Gastrocnemius medialis (tissue), 4 donors: ENCODE measurements around the gene FGF4. TPM values are rescaled to one million over a fixed set of nuclear protein-coding genes. Genes with fewer than 3 reads are reported as not detected.

Experiments used
- ATAC-seq, 2 donors: fragments of 150-250 bp; one replicate each; pipeline ENCODE4 v1.9.1; 2016
- DNase-seq, 2 donors: peaks; one replicate each; pipeline ENCODE4 v3.0.0-alpha.2; 2019
- H3K27ac ChIP-seq, 4 donors: fragments of 200-600 bp; sonication (generic); 1 replicate in 1 of 4; 2 replicates in 3 of 4; pipeline ENCODE4 v1.5.1; 2016 to 2018; ENCODE audit warnings: mild to moderate bottlenecking in 2 of 4, moderate library complexity in 1 of 4
- H3K27me3 ChIP-seq, 3 donors: fragments of 200-600 bp; sonication (generic) in 2 of 3; 1 replicate in 1 of 3; 2 replicates in 2 of 3; pipeline versions ENCODE4 v1.5.1 to v1.6.0; 2016 to 2019; ENCODE audit warnings: mild to moderate bottlenecking in 1 of 3, moderate library complexity in 1 of 3
- H3K36me3 ChIP-seq, 2 donors: fragments of 200-600 bp; sonication (generic) in 1 of 2; one replicate each; pipeline ENCODE4 v1.5.1; 2017 to 2018
- H3K4me1 ChIP-seq, 2 donors: fragments of 200-600 bp; sonication (generic) in 1 of 2; one replicate each; pipeline ENCODE4 v1.5.1; 2016 to 2017; ENCODE audit warnings: mild to moderate bottlenecking in 2 of 2
- H3K4me3 ChIP-seq, 4 donors: fragments of 200-600 bp; sonication (generic) in 3 of 4; 1 replicate in 1 of 4; 2 replicates in 3 of 4; pipeline ENCODE4 v1.5.1; 2016 to 2019; ENCODE audit warnings: mild to moderate bottlenecking in 2 of 4
- H3K9me3 ChIP-seq, 3 donors: fragments of 200-600 bp; sonication (generic) in 2 of 3; 1 replicate in 1 of 3; 2 replicates in 2 of 3; pipeline ENCODE4 v1.5.1; 2016 to 2019
- POLR2A ChIP-seq, 2 donors: fragments of 450-650 bp; IDR thresholded peaks; one replicate each; pipeline ENCODE4 v1.6.1; 2017; ENCODE audit warnings: antibody characterized with exemption in 2 of 2, mild to moderate bottlenecking in 2 of 2, moderate library complexity in 2 of 2
- in situ Hi-C, 4 donors: fragments of 200-750 bp; cut with MboI; loops; one replicate each; pipeline versions ENCODE4 v1.15.0 to v1.8.0; 2017; ENCODE audit warnings: low sequenced_read_pairs in 4 of 4
- intact Hi-C: fragments of 100-400 bp; cut with DNase I; formaldehyde crosslinking; loops from one replicate; pipeline ENCODE4 v1.15.1; 2023; ENCODE audit warnings: low total_unique reads
- total RNA-seq, 4 donors: library from RNA; depleted of rRNA; stranded (reverse); fragments of >200 nt; gene quantifications; one replicate each; pipeline versions ENCODE4 v1.1.0 to v1.2.3, GENCODE V29; 2016
- TF ChIP-seq, protein P1 (sequence below), 5 experiments: fragments of 450-650 bp in 3 of 5; fragments of 200-600 bp in 2 of 5; sonication (generic) in 2 of 5; IDR thresholded peaks in 4 of 5; conservative IDR thresholded peaks in 1 of 5; 1 replicate in 4 of 5; 2 replicates in 1 of 5; pipeline ENCODE4 v1.5.1; 2016 to 2019; ENCODE audit warnings: antibody characterized with exemption in 5 of 5, mild to moderate bottlenecking in 3 of 5, moderate library complexity in 3 of 5

FGF4 gene
- total RNA-seq, 4 donors from 2014 or later = not detected

DNA sequence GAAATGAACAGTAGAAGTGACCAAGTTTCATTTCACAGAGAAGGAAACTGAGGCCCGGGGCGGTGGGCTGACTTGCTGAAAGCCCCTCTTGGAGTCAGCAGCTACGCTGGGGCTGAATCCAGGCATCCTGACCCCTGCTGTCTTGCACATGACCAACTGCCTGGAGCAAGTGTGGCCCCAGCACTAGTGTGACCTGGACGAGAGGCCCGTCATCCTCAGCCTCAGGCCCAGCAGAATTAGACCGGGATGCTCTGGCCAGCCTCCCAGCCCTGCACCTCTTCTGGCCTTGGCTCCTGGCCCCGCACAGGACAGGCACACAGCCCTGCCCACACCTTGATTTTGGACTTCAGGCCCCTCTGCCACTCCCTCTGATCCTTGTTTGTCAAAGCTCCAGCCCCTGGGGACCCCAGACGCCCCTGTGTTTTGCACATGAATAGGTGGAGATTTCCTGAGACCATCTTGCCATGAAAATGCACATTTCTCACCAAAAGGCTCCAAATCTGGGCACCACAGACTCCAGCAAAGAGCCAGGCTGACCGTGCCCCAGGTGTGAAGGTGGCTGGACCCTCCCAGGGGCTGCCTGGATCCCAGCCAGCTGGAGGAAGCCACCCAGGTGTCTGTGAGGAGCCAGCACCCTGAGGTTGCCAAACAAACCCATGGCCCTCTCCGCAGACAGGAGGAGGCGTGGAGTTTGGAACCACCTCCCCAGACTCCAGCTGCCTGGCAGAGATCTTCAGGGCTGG is 24.9 kb downstream of the FGF4 start:
- no peaks in the 10 kb centered on the region for H3K36me3 ChIP-seq
- H3K4me1 ChIP-seq = no peaks in the 10 kb centered on the region
- H3K9me3 ChIP-seq = no peaks in the 10 kb centered on the region
- H3K27ac ChIP-seq = no peak overlapping the region
- intact Hi-C loops = no loop called here
- in situ Hi-C loops = no loop called here
- no peak for ATAC-seq
- DNase-seq = no peak
- TF ChIP-seq POLR2A (IDR thresholded peaks at IDR 0.05) = no peak
- TF ChIP-seq, protein P1, sequence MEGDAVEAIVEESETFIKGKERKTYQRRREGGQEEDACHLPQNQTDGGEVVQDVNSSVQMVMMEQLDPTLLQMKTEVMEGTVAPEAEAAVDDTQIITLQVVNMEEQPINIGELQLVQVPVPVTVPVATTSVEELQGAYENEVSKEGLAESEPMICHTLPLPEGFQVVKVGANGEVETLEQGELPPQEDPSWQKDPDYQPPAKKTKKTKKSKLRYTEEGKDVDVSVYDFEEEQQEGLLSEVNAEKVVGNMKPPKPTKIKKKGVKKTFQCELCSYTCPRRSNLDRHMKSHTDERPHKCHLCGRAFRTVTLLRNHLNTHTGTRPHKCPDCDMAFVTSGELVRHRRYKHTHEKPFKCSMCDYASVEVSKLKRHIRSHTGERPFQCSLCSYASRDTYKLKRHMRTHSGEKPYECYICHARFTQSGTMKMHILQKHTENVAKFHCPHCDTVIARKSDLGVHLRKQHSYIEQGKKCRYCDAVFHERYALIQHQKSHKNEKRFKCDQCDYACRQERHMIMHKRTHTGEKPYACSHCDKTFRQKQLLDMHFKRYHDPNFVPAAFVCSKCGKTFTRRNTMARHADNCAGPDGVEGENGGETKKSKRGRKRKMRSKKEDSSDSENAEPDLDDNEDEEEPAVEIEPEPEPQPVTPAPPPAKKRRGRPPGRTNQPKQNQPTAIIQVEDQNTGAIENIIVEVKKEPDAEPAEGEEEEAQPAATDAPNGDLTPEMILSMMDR (IDR thresholded peaks at IDR 0.05 in 4 of 5, conservative IDR thresholded peaks at IDR 0.05 in 1 of 5) = no peak
- no peak overlapping the region for H3K4me3 ChIP-seq
- H3K27me3 ChIP-seq = peaks cover 3 to 10% (median 9%) of the 10 kb centered on the region in 3 donors

DNA sequence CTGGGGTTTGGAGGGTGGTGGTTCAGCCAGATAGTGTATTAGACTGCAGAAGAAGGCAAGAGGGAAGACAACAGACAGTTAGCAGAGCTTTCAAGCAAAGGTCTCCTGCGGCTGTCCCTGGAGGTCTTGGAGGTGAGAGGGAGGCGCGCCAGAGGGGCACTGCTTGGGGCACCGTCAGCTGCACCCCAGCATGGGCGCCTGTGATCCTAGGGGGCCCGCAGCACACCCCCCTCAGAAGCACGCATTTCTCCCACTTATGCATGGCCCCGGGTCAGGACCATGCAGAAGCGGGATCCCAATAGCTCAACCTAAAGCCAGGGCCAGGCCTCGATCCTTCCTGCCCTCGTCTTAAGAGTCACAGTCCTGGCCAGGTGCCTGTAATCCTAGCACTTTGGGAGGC is 26.5 kb downstream of the FGF4 start:
- no peak overlapping the region for H3K27ac ChIP-seq
- H3K4me3 ChIP-seq = no peak overlapping the region
- no peaks in the 10 kb centered on the region for H3K4me1 ChIP-seq
- DNase-seq (no peak), ATAC-seq (no peak)
- no peak for TF ChIP-seq POLR2A (IDR thresholded peaks at IDR 0.05)
- TF ChIP-seq, protein P1 (IDR thresholded peaks at IDR 0.05 in 4 of 5, conservative IDR thresholded peaks at IDR 0.05 in 1 of 5) = no peak
- in situ Hi-C loops (no loop called here), intact Hi-C loops (no loop called here)
- H3K9me3 ChIP-seq = no peaks in the 10 kb centered on the region
- H3K27me3 ChIP-seq = peaks cover 4 to 10% (median 9%) of the 10 kb centered on the region in 3 donors
- H3K36me3 ChIP-seq = no peaks in the 10 kb centered on the region

DNA sequence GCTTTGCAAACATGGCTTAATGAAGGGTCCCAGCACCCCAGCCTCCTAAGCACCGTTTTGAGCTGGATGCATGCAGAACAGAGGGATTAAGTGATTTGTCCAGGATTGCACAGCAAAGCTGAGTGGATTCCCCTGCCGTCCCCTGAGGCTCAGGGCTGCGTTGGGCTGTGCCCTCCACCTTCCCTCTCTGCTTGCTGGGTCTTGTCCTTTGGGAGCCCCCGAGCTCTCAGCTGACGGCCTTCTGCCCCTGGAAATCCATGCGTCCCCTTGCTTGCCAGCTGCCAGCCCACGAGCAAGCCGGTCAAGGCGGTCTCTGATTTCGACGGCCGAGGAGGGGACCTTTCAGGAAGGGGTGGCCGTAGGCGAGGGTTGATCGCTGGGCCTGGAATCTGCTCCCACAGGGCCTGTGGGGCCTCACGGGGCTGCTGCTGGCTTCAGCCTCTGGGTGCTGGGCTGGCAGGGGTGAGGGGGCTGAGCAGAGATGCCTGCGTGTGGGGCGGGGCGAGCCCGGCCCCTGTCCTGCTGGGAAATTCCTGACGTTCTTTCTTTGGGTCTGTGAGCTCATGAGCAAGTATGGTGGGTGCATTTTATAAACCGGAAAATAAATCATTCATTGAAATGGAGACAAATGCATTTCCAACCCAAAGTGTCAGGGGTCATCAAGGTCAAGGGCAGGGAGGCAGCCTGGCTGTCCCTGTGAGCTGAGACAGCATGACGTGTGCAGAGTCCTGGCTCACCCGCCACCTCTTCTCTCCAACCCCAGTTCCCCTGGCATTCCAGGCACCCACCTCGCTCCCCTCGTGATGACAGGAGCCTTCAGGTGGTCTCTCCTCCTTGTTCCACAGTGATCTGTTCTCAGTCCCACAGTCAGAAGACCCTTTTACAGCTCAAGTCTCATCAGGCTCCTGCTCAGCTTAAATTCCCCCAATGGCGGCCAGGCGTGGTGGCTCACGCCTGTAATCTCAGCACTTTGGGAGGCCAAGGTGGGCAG is 28.1 kb downstream of the FGF4 start:
- no peaks in the 10 kb centered on the region for H3K4me1 ChIP-seq
- peaks cover 4 to 10% (median 9%) of the 10 kb centered on the region in 3 donors for H3K27me3 ChIP-seq
- H3K4me3 ChIP-seq = no peak overlapping the region
- intact Hi-C loops = no loop called here
- no peak for TF ChIP-seq POLR2A (IDR thresholded peaks at IDR 0.05)
- TF ChIP-seq, protein P1 (IDR thresholded peaks at IDR 0.05 in 4 of 5, conservative IDR thresholded peaks at IDR 0.05 in 1 of 5) = no peak
- no peaks in the 10 kb centered on the region for H3K9me3 ChIP-seq
- H3K36me3 ChIP-seq = no peaks in the 10 kb centered on the region
- in situ Hi-C loops = no loop called here
- no peak for ATAC-seq
- DNase-seq = no peak
- H3K27ac ChIP-seq = no peak overlapping the region

DNA sequence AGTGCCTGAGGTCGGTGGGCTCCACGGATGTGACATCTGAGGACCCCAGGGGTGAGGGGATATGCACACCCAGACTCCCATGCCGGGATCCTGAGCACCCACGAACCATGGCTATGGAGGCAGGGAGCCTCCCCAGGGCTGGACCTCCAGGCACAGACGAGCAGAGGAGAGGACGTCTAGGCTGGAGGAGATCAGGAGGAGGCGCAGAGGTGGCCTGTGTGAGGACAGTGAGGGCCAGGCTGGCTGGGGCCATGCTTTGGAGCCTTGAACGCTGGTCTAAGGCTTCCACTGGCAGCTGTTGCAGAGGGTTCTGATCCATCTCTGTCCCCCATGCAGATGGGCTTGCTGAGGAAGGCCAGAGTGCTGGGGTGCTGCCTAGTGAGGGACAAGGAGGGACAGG is 29.0 kb downstream of the FGF4 start:
- intact Hi-C loops (no loop called here), in situ Hi-C loops (no loop called here)
- no peak overlapping the region for H3K4me3 ChIP-seq
- no peaks in the 10 kb centered on the region for H3K36me3 ChIP-seq
- no peaks in the 10 kb centered on the region for H3K4me1 ChIP-seq
- DNase-seq (no peak), ATAC-seq (no peak)
- no peak for TF ChIP-seq POLR2A (IDR thresholded peaks at IDR 0.05)
- TF ChIP-seq, protein P1 (IDR thresholded peaks at IDR 0.05 in 4 of 5, conservative IDR thresholded peaks at IDR 0.05 in 1 of 5) = no peak
- no peak overlapping the region for H3K27ac ChIP-seq
- H3K9me3 ChIP-seq = no peaks in the 10 kb centered on the region
- peaks cover 4 to 7% (median 6%) of the 10 kb centered on the region in 3 donors for H3K27me3 ChIP-seq
